ENCODE results near the gene HNRNPA3.
"Not testable (repeated sequence)": the region's sequence is repeated elsewhere in the genome, so short reads cannot be mapped to it uniquely, and the experiment has no call there.

Gene HNRNPA3

GRCh38 chr2:177171418-177171865, 41.2 kb upstream of the HNRNPA3 start:
- DNase-seq (ENCODE audit: low read depth) = no peak
- no peak for TF ChIP-seq CTCF (IDR thresholded peaks at IDR 0.05; ENCODE audit: low read depth, low read length, missing control alignments)
- H3K4me3 ChIP-seq (ENCODE audit: low read depth, low read length) = no peak overlapping the region

GRCh38 chr2:177172034-177172880, 40.3 kb upstream of the HNRNPA3 start:
- DNase-seq (ENCODE audit: low read depth) = no peak
- no peak overlapping the region for H3K4me3 ChIP-seq (ENCODE audit: low read depth, low read length)
- no peak for TF ChIP-seq CTCF (IDR thresholded peaks at IDR 0.05; ENCODE audit: low read depth, low read length, missing control alignments)

GRCh38 chr2:177174486-177174885, 38.1 kb upstream of the HNRNPA3 start:
- no peak for TF ChIP-seq CTCF (IDR thresholded peaks at IDR 0.05; ENCODE audit: low read depth, low read length, missing control alignments)
- no peak for DNase-seq (ENCODE audit: low read depth)
- H3K4me3 ChIP-seq (ENCODE audit: low read depth, low read length) = no peak overlapping the region

- no peak overlapping the region for H3K4me3 ChIP-seq (ENCODE audit: low read depth, low read length)
- DNase-seq (ENCODE audit: low read depth) = no peak
- TF ChIP-seq CTCF (IDR thresholded peaks at IDR 0.05; ENCODE audit: low read depth, low read length, missing control alignments) = no peak
These were observed 36.5 kb upstream of the HNRNPA3 start for GRCh38 chr2:177175917-177176668.

GRCh38 chr2:177178797-177179196, 33.8 kb upstream of the HNRNPA3 start:
- TF ChIP-seq CTCF (IDR thresholded peaks at IDR 0.05; ENCODE audit: low read depth, low read length, missing control alignments) = no peak
- no peak overlapping the region for H3K4me3 ChIP-seq (ENCODE audit: low read depth, low read length)
- no peak for DNase-seq (ENCODE audit: low read depth)

- no peak for DNase-seq (ENCODE audit: low read depth)
- no peak overlapping the region for H3K4me3 ChIP-seq (ENCODE audit: low read depth, low read length)
- TF ChIP-seq CTCF (IDR thresholded peaks at IDR 0.05; ENCODE audit: low read depth, low read length, missing control alignments) = no peak
These were observed 33.4 kb upstream of the HNRNPA3 start for GRCh38 chr2:177179227-177179626.

GRCh38 chr2:177179671-177180070, 32.9 kb upstream of the HNRNPA3 start:
- not testable (repeated sequence) for H3K4me3 ChIP-seq (ENCODE audit: low read depth, low read length); DNase-seq (ENCODE audit: low read depth)

Data from GM12864 (cell line).